BJ (cell line): ENCODE results near the gene CCL24. TPM values are rescaled to one million over a fixed set of nuclear protein-coding genes. Genes with fewer than 3 reads are reported as not detected.
"Not testable (repeated sequence)": the region's sequence is repeated elsewhere in the genome, so short reads cannot be mapped to it uniquely, and the experiment has no call there.

Experiments used
- CTCF ChIA-PET: fragments of 350-600 bp; formaldehyde crosslinking; extraction: SDS; loops from one replicate; lab custom pipeline; 2021; ENCODE audit warnings: antibody characterized with exemption, inconsistent platforms; lab: Yijun Ruan, JAX
- POLR2A ChIA-PET: fragments of 300-600 bp; sonication (Branson Sonifier 250); formaldehyde crosslinking; extraction: SDS; loops from one replicate; lab custom pipeline; 2021; ENCODE audit warnings: antibody characterized with exemption; lab: Charles Lee
- DNase-seq: peaks from one replicate; pipeline ENCODE4 v3.0.0-alpha.2; 2011; ENCODE audit warnings: low read depth
- H3K27me3 ChIP-seq: 2 replicates; pipeline ENCODE4 v1.6.0; 2011; ENCODE audit warnings: low read length; ENCODE audit not compliant: control insufficient read depth, insufficient read depth
- H3K36me3 ChIP-seq: 2 replicates; pipeline ENCODE4 v1.5.1; 2011; ENCODE audit warnings: low read length; ENCODE audit not compliant: control insufficient read depth, insufficient read depth
- H3K4me3 ChIP-seq: 2 replicates; pipeline ENCODE4 v1.5.1; 2011; ENCODE audit warnings: low read depth, mild to moderate bottlenecking, control low read depth, low read length
- CTCF ChIP-seq: IDR thresholded peaks from 2 replicates; pipeline ENCODE4 v1.5.1; 2011; ENCODE audit warnings: low read depth, mild to moderate bottlenecking, control low read depth, inconsistent platforms, low read length, moderate library complexity; ENCODE audit not compliant: insufficient read depth
- polyA plus RNA-seq: library from polyadenylated mRNA; depleted of rRNA; stranded (reverse); fragments of >200 nt; gene quantifications from 2 replicates; pipeline ENCODE4 v1.2.3, GENCODE V29; 2011

Gene CCL24
- polyA plus RNA-seq, 1 experiment, result not detected

DNA sequence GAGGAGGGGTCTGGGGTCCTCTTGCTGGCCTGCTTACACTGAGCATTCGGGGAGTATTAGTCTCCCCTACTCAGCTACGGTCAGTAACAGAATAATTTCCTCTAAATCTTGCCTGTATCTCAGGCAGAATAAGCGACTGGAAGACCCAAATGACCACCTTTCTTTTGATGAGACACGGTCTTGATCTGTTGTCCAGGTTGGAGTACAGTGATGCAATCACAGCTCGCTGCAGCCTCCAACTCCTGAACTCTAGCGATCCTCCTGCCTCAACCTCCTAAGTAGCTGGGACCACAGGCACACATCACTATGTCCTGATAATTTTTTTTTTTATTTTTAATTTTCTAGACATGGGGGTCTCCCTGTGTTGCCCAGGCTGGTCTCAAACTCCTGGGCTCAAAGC lies 17.2 kb downstream of the CCL24 start:
- TF ChIP-seq CTCF, result no peak
- Histone ChIP-seq H3K27me3 (peaks cover 17% of the 10 kb centered on the region), H3K36me3 (no peaks in the 10 kb centered on the region), H3K4me3 (no peak overlapping the region)
- CTCF ChIA-PET, result no interaction called here
- POLR2A ChIA-PET, result no interaction called here
- DNase-seq, result no peak

- no peak for TF ChIP-seq CTCF
- no peaks in the 10 kb centered on the region for H3K36me3 ChIP-seq
- DNase-seq, result no peak
- ChIA-PET CTCF (no interaction called here), POLR2A (no interaction called here)
- no peak overlapping the region for H3K4me3 ChIP-seq
- peaks cover 17% of the 10 kb centered on the region for H3K27me3 ChIP-seq
These were observed 17.7 kb downstream of the CCL24 start for GRCh38 chr7:75795831-75796285.

DNA sequence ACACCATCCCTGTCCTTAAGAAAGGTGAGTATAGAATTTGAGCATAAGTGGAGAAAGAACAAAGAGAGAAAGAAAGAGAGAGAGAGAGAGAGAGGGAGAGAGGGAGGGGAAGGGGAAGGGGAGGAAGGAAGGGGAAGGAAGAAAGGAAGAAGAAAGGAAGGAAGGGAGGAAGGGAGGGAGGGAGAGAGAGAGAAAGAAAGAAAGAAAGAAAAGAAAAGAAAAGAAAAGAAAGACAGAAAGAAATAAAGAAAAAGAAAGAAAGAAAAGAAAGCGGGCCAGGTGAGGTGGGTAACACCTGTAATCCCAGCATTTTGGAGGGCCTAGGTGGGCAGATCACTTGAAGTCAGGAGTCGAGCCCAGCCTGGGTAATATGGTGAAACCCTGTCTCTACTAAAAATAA lies 19.9 kb downstream of the CCL24 start:
- CTCF ChIA-PET, result no interaction called here
- peaks cover 19% of the 10 kb centered on the region for H3K27me3 ChIP-seq
- DNase-seq, result no peak
- H3K4me3 ChIP-seq, result no peak overlapping the region
- no peaks in the 10 kb centered on the region for H3K36me3 ChIP-seq
- POLR2A ChIA-PET, result no interaction called here
- TF ChIP-seq CTCF, result no peak

GRCh38 chr7:75792567-75792966 lies 21.0 kb downstream of the CCL24 start:
- H3K36me3 ChIP-seq, POLR2A ChIA-PET, DNase-seq, H3K4me3 ChIP-seq: not testable (repeated sequence)
- CTCF ChIA-PET, result interaction anchor here (0.6 kb wide), 1 partner anchor 339 kb away, joined by 4 read pairs; no protein-coding TSS in a partner anchor
- H3K27me3 ChIP-seq, result peaks cover 20% of the 10 kb centered on the region

- Histone ChIP-seq H3K4me3 (no peak overlapping the region), H3K36me3 (no peaks in the 10 kb centered on the region), H3K27me3 (peaks cover 10% of the 10 kb centered on the region)
- no peak for DNase-seq
- CTCF ChIA-PET, result no interaction called here
- TF ChIP-seq CTCF, result no peak
- POLR2A ChIA-PET, result no interaction called here
These were observed 24.2 kb downstream of the CCL24 start for GRCh38 chr7:75789361-75789924.

DNA sequence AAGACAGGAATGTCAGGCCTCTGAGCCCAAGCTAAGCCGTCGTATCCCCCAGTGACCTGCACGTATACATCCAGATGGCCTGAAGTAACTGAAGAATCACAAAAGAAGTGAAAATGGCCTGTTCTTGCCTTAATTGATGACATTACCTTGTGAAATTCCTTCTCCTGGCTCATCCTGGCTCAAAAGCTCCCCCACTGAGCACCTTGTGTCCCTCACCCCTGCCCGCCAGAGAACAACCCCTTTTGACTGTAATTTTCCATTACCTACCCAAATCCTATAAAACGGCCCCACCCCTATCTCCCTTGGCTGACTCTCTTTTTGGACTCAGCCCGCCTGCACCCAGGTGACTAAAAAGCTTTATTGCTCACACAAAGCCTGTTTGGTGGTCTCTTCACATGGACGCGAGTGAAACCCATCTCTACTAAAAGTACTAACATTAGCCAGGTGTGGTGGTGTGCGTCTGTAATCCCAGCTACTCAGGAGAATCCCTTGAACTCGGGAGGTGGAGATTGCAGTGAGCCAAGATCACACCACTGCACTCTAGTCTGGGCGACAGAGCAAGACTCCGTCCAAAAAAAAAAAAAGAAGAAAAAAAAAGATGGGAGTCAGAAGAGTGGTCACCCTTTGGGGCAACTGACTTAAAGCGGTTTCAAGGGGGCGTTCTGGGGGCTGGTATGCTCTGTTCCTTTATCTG lies 25.3 kb downstream of the CCL24 start:
- POLR2A ChIA-PET, H3K27me3 ChIP-seq, H3K4me3 ChIP-seq, DNase-seq, CTCF ChIA-PET, H3K36me3 ChIP-seq: not testable (repeated sequence)

- H3K27me3 ChIP-seq, result peaks cover 12% of the 10 kb centered on the region
- DNase-seq, H3K36me3 ChIP-seq, POLR2A ChIA-PET, H3K4me3 ChIP-seq: not testable (repeated sequence)
- CTCF ChIA-PET, result interaction anchor here (1.0 kb wide), 1 partner anchor 83 kb away, joined by 4 read pairs; no protein-coding TSS in a partner anchor
These were observed 30.5 kb downstream of the CCL24 start for GRCh38 chr7:75783058-75783457.

GRCh38 chr7:75780647-75781273 lies 32.8 kb downstream of the CCL24 start:
- H3K36me3 ChIP-seq, CTCF ChIA-PET, DNase-seq, H3K4me3 ChIP-seq, POLR2A ChIA-PET: not testable (repeated sequence)
- peaks cover 16% of the 10 kb centered on the region for H3K27me3 ChIP-seq
